ENCODE data around the gene LEP.

Gene LEP

DNA sequence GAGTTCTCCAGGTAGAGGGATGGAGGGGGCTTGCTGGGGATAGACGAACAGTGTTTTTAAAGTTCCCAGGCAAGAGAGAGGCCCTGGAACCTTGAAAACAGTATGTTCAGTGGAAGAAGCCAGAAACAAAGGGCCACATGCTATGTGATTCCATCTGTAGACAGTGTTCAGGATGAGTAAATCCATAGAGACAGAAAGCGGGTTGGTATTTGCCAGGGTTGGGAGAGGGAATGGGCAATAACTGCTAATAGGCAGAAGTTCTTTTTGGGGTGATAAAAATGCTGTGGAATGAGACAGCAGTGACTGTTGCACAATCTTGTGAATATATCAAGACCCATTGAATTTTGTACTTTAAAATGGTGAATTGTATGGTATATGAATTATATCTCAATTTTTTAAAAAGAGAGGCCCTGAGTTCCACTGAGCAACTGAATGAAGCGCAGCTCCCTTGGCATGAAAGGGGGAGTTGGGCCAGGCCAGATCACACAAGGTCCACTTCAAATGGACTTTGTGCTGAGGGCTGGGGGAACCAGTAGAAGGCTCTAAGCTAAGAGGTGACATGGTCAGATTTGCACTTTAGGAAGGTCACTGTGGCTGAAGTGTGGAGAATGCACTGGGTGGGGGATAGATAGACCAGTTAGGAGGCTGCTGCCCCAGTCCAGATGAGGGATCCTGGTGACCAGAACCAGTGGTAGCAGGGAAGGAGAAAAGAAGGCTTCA is 34.0 kb downstream of the LEP start:
- no peak for TF ChIP-seq EZH2phosphoT487 (IDR thresholded peaks at IDR 0.05; ENCODE audit: borderline replicate concordance, low read length)
- TF ChIP-seq, protein P1, sequence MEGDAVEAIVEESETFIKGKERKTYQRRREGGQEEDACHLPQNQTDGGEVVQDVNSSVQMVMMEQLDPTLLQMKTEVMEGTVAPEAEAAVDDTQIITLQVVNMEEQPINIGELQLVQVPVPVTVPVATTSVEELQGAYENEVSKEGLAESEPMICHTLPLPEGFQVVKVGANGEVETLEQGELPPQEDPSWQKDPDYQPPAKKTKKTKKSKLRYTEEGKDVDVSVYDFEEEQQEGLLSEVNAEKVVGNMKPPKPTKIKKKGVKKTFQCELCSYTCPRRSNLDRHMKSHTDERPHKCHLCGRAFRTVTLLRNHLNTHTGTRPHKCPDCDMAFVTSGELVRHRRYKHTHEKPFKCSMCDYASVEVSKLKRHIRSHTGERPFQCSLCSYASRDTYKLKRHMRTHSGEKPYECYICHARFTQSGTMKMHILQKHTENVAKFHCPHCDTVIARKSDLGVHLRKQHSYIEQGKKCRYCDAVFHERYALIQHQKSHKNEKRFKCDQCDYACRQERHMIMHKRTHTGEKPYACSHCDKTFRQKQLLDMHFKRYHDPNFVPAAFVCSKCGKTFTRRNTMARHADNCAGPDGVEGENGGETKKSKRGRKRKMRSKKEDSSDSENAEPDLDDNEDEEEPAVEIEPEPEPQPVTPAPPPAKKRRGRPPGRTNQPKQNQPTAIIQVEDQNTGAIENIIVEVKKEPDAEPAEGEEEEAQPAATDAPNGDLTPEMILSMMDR (IDR thresholded peaks at IDR 0.05; ENCODE audit: low read depth, low read length, poor library complexity, severe bottlenecking): no peak
- H3F3A ChIP-seq (ENCODE audit: control insufficient read depth, insufficient read depth): no peaks in the 10 kb centered on the region
- H3K9me2 ChIP-seq (replicated peaks; ENCODE audit: control insufficient read depth, low read length): no peaks in the 10 kb centered on the region
- no peaks in the 10 kb centered on the region for H3K79me2 ChIP-seq (ENCODE audit: control insufficient read depth, low read length)
- no peaks in the 10 kb centered on the region for H3K27me3 ChIP-seq (ENCODE audit: control insufficient read depth, low read length)
- no peak overlapping the region for H3K27ac ChIP-seq (ENCODE audit: low read depth, low read length)
- no peaks in the 10 kb centered on the region for H3K9me3 ChIP-seq (ENCODE audit: control insufficient read depth, insufficient read depth, low read length)
- H3K36me3 ChIP-seq (ENCODE audit: control insufficient read depth, low read length): no peaks in the 10 kb centered on the region
- H3K4me1 ChIP-seq (ENCODE audit: control insufficient read depth, low read length): no peaks in the 10 kb centered on the region
- no peak overlapping the region for H3K4me2 ChIP-seq (ENCODE audit: low read length)
- H3K4me3 ChIP-seq (ENCODE audit: low read length): no peak overlapping the region
- H4K20me1 ChIP-seq (ENCODE audit: control insufficient read depth, insufficient read depth, low read depth, low read length): no peaks in the 10 kb centered on the region

DNA sequence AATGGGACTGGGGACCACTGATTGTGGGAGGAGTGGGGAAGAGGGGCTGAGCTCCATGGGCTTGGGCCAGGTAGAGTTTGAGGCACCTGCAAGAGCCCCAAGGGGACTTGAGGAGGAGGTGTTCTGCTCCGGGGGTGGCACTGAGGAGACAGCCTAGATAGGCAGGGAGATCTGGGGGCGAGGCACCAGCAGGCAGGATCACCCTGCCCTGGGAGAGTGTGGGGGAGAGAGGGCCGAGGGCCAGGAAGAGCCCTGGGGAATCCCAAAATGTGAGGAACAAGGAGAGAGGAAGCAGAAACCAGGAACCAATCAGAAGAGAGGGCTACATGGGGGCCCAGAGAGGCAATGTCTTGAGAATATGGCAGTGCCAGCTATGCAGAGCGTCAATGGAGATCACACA is 34.6 kb downstream of the LEP start:
- Histone ChIP-seq H3K4me3 (ENCODE audit: low read length) (no peak overlapping the region), H4K20me1 (ENCODE audit: control insufficient read depth, insufficient read depth, low read depth, low read length) (no peaks in the 10 kb centered on the region), H3K9me2 (replicated peaks; ENCODE audit: control insufficient read depth, low read length) (no peaks in the 10 kb centered on the region), H3K27me3 (ENCODE audit: control insufficient read depth, low read length) (no peaks in the 10 kb centered on the region), H3K27ac (ENCODE audit: low read depth, low read length) (no peak overlapping the region), H3K9me3 (ENCODE audit: control insufficient read depth, insufficient read depth, low read length) (no peaks in the 10 kb centered on the region), H3F3A (ENCODE audit: control insufficient read depth, insufficient read depth) (no peaks in the 10 kb centered on the region), H3K4me1 (ENCODE audit: control insufficient read depth, low read length) (no peaks in the 10 kb centered on the region), H3K36me3 (ENCODE audit: control insufficient read depth, low read length) (no peaks in the 10 kb centered on the region), H3K79me2 (ENCODE audit: control insufficient read depth, low read length) (no peaks in the 10 kb centered on the region), H3K4me2 (ENCODE audit: low read length) (no peak overlapping the region)
- TF ChIP-seq, protein P1 (IDR thresholded peaks at IDR 0.05; ENCODE audit: low read depth, low read length, poor library complexity, severe bottlenecking): no peak
- no peak for TF ChIP-seq EZH2phosphoT487 (IDR thresholded peaks at IDR 0.05; ENCODE audit: borderline replicate concordance, low read length)

DNA sequence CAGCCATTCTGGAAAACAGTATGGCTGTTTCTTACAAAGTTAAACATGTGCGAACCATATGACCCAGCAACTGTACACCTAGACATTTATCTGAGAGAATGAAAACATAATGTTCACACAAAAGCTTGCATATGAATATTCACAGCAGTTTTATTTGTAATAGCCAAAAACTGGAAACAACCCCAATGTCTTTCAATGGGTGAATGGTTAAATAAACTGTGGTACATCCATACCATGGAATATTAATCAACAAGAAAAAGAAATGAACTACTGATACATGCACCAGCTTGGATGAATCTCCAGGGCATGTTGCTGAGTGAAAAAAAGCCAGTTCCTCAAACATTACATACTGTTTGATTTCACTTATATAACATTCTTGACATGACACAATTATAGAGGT is 37.3 kb downstream of the LEP start:
- Histone ChIP-seq H3K36me3 (ENCODE audit: control insufficient read depth, low read length) (no peaks in the 10 kb centered on the region), H3K27me3 (ENCODE audit: control insufficient read depth, low read length) (no peaks in the 10 kb centered on the region), H3K9me2 (replicated peaks; ENCODE audit: control insufficient read depth, low read length) (no peaks in the 10 kb centered on the region), H3K79me2 (ENCODE audit: control insufficient read depth, low read length) (no peaks in the 10 kb centered on the region), H3K27ac (ENCODE audit: low read depth, low read length) (no peak overlapping the region), H3K4me2 (ENCODE audit: low read length) (no peak overlapping the region), H3K4me3 (ENCODE audit: low read length) (no peak overlapping the region), H3F3A (ENCODE audit: control insufficient read depth, insufficient read depth) (no peaks in the 10 kb centered on the region), H4K20me1 (ENCODE audit: control insufficient read depth, insufficient read depth, low read depth, low read length) (no peaks in the 10 kb centered on the region), H3K4me1 (ENCODE audit: control insufficient read depth, low read length) (no peaks in the 10 kb centered on the region), H3K9me3 (ENCODE audit: control insufficient read depth, insufficient read depth, low read length) (no peaks in the 10 kb centered on the region)
- TF ChIP-seq, protein P1 (IDR thresholded peaks at IDR 0.05; ENCODE audit: low read depth, low read length, poor library complexity, severe bottlenecking): no peak
- TF ChIP-seq EZH2phosphoT487 (IDR thresholded peaks at IDR 0.05; ENCODE audit: borderline replicate concordance, low read length): no peak

Measured in DOHH2 (cell line).